ENCODE results near the gene NAMPT. TPM values are rescaled to one million over a fixed set of nuclear protein-coding genes. Genes with fewer than 3 reads are reported as not detected.

NAMPT gene
- total and polyA plus RNA-seq, 9 of the 15 experiments (the other 6 are each of a cell fraction or from before 2014, with no cell fraction given), result 41.1 to 160 (median 106) TPM

DNA sequence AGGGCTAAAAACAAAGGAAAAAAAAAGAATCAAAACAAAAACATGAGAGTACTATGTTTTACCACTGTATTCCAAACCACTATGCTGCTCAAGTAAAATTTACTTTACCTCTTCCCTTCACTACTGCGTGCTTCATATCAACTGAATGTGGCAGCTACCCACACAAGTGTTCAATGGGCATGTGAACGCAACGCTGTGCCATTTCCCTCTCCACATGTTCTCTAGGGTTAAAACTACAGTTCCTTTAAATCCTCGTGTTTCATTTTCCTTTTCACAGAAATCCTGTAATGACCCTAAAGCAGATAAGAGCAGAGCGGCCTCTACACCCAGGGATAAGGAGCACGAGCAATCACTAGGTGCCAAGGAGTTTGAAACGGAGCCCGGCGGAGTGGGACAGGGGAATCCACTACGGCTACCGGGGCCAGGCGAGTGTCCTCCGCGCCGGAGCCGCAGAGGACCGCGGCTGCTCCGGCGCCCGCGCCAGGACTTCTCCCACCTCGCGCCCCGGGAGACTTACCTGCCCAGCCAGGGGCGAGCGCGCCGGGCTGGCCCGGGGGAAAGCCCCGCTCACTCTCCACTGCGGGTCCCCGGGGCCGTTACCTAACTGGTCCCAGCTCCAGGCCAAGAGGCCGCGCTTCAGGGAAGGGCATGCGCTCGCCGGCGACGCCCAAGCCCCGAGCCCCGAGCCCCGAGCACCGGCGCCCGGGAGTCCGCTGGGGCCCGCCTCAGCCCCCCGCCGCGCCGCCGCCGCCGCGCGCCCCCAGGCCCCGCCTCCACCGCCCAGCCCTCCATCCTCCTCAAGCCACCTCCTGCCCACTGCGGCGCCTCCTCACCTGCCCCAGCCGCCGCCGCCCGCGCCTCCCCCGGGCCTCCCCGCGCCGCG, 711 bp downstream of the NAMPT start (continued):
- no peak for TF ChIP-seq SETDB1 (IDR thresholded peaks at IDR 0.05; ENCODE audit: low read length)
- no peak for TF ChIP-seq ZFP1 (CRISPR knock-in tag; IDR thresholded peaks at IDR 0.05)
- TF ChIP-seq, protein P1, sequence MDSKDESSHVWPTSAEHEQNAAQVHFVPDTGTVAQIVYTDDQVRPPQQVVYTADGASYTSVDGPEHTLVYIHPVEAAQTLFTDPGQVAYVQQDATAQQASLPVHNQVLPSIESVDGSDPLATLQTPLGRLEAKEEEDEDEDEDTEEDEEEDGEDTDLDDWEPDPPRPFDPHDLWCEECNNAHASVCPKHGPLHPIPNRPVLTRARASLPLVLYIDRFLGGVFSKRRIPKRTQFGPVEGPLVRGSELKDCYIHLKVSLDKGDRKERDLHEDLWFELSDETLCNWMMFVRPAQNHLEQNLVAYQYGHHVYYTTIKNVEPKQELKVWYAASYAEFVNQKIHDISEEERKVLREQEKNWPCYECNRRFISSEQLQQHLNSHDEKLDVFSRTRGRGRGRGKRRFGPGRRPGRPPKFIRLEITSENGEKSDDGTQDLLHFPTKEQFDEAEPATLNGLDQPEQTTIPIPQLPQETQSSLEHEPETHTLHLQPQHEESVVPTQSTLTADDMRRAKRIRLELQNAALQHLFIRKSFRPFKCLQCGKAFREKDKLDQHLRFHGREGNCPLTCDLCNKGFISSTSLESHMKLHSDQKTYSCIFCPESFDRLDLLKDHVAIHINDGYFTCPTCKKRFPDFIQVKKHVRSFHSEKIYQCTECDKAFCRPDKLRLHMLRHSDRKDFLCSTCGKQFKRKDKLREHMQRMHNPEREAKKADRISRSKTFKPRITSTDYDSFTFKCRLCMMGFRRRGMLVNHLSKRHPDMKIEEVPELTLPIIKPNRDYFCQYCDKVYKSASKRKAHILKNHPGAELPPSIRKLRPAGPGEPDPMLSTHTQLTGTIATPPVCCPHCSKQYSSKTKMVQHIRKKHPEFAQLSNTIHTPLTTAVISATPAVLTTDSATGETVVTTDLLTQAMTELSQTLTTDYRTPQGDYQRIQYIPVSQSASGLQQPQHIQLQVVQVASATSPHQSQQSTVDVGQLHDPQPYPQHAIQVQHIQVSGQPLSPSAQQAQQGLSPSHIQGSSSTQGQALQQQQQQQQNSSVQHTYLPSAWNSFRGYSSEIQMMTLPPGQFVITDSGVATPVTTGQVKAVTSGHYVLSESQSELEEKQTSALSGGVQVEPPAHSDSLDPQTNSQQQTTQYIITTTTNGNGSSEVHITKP (IDR thresholded peaks at IDR 0.05; ENCODE audit: partially characterized antibody), result no peak
- no peak for TF ChIP-seq EWSR1 (IDR thresholded peaks at IDR 0.05; ENCODE audit: borderline replicate concordance, low read depth, partially characterized antibody)
- TF ChIP-seq NR2F6 (CRISPR knock-in tag; IDR thresholded peaks at IDR 0.05), result no peak
- TF ChIP-seq HIVEP1 (CRISPR knock-in tag; IDR thresholded peaks at IDR 0.05), result no peak
- peak; percentile 73; the same call in 1 of the 2 replicates for TF ChIP-seq MXI1 (IDR thresholded peaks at IDR 0.05; ENCODE audit: low read depth, low read length)
- no peak for TF ChIP-seq EZH2 (IDR thresholded peaks at IDR 0.05; ENCODE audit: borderline replicate concordance, low read depth, low read length)
- TF ChIP-seq, protein P2, sequence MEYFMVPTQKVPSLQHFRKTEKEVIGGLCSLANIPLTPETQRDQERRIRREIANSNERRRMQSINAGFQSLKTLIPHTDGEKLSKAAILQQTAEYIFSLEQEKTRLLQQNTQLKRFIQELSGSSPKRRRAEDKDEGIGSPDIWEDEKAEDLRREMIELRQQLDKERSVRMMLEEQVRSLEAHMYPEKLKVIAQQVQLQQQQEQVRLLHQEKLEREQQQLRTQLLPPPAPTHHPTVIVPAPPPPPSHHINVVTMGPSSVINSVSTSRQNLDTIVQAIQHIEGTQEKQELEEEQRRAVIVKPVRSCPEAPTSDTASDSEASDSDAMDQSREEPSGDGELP (CRISPR knock-in tag; IDR thresholded peaks at IDR 0.05; ENCODE audit: borderline replicate concordance), result no peak
- no peak for TF ChIP-seq ZSCAN29 (IDR thresholded peaks at IDR 0.05)
- no peak for TF ChIP-seq SMC3 (conservative IDR thresholded peaks at IDR 0.05; ENCODE audit: insufficient read depth, low read depth, low read length)
- no peak for TF ChIP-seq ZFP30 (CRISPR knock-in tag; IDR thresholded peaks at IDR 0.05; ENCODE audit: borderline replicate concordance)
- no peak for TF ChIP-seq XRCC3 (IDR thresholded peaks at IDR 0.05)
- no peak for TF ChIP-seq ZNF274 (IDR thresholded peaks at IDR 0.05; ENCODE audit: borderline replicate concordance, low read depth, low read length)
- TF ChIP-seq, protein P3, sequence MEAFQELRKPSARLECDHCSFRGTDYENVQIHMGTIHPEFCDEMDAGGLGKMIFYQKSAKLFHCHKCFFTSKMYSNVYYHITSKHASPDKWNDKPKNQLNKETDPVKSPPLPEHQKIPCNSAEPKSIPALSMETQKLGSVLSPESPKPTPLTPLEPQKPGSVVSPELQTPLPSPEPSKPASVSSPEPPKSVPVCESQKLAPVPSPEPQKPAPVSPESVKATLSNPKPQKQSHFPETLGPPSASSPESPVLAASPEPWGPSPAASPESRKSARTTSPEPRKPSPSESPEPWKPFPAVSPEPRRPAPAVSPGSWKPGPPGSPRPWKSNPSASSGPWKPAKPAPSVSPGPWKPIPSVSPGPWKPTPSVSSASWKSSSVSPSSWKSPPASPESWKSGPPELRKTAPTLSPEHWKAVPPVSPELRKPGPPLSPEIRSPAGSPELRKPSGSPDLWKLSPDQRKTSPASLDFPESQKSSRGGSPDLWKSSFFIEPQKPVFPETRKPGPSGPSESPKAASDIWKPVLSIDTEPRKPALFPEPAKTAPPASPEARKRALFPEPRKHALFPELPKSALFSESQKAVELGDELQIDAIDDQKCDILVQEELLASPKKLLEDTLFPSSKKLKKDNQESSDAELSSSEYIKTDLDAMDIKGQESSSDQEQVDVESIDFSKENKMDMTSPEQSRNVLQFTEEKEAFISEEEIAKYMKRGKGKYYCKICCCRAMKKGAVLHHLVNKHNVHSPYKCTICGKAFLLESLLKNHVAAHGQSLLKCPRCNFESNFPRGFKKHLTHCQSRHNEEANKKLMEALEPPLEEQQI (IDR thresholded peaks at IDR 0.05), result 0 out of 2 replicates have a peak, but pooled peaks have one; percentile 23
- TF ChIP-seq, protein P4, sequence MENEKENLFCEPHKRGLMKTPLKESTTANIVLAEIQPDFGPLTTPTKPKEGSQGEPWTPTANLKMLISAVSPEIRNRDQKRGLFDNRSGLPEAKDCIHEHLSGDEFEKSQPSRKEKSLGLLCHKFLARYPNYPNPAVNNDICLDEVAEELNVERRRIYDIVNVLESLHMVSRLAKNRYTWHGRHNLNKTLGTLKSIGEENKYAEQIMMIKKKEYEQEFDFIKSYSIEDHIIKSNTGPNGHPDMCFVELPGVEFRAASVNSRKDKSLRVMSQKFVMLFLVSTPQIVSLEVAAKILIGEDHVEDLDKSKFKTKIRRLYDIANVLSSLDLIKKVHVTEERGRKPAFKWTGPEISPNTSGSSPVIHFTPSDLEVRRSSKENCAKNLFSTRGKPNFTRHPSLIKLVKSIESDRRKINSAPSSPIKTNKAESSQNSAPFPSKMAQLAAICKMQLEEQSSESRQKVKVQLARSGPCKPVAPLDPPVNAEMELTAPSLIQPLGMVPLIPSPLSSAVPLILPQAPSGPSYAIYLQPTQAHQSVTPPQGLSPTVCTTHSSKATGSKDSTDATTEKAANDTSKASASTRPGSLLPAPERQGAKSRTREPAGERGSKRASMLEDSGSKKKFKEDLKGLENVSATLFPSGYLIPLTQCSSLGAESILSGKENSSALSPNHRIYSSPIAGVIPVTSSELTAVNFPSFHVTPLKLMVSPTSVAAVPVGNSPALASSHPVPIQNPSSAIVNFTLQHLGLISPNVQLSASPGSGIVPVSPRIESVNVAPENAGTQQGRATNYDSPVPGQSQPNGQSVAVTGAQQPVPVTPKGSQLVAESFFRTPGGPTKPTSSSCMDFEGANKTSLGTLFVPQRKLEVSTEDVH (IDR thresholded peaks at IDR 0.05; ENCODE audit: low read depth, partially characterized antibody), result no peak
- no peak for TF ChIP-seq DACH1 (IDR thresholded peaks at IDR 0.05; ENCODE audit: partially characterized antibody)
- TF ChIP-seq ZNF79 (CRISPR knock-in tag; IDR thresholded peaks at IDR 0.05; ENCODE audit: low read depth), result no peak

Data from K562 (cell line).